H1 (cell line): Measurements from ENCODE around the gene FAM13C. TPM values are rescaled to one million over a fixed set of nuclear protein-coding genes. Genes with fewer than 3 reads are reported as not detected.

Source experiments
- CHD2 ChIP-seq: IDR thresholded peaks from 2 replicates; pipeline ENCODE4 v1.6.1; 2012; ENCODE audit warnings: low read length, improper control_type of control experiment
- EP300 ChIP-seq, 2 experiments: IDR thresholded peaks; 1 replicate in 1 of 2; 2 replicates in 1 of 2; pipeline ENCODE4 v1.6.1; 2011 to 2012; ENCODE audit warnings: low read depth in 2 of 2, low read length in 2 of 2, mild to moderate bottlenecking in 2 of 2, borderline replicate concordance in 1 of 2, inconsistent platforms in 1 of 2, moderate library complexity in 1 of 2
- FOSL1 ChIP-seq: IDR thresholded peaks from 2 replicates; pipeline ENCODE4 v1.6.1; 2011; ENCODE audit warnings: mild to moderate bottlenecking, low read depth, low read length, moderate library complexity; ENCODE audit not compliant: insufficient read depth
- KDM4A ChIP-seq: IDR thresholded peaks from one replicate; pipeline ENCODE4 v1.7.1; 2012; ENCODE audit warnings: low read depth, mild to moderate bottlenecking, moderate library complexity, low read length, inconsistent platforms; ENCODE audit not compliant: severe bottlenecking
- POLR2AphosphoS5 ChIP-seq: IDR thresholded peaks from 2 replicates; pipeline ENCODE4 v1.6.1; 2011; ENCODE audit warnings: low read depth, low read length
- SIN3A ChIP-seq, 2 experiments: IDR thresholded peaks in 1 of 2; conservative IDR thresholded peaks in 1 of 2; 2 replicates each; pipeline ENCODE4 v1.6.1; 2011 to 2012; ENCODE audit warnings: low read length in 2 of 2, improper control_type of control experiment in 1 of 2, low read depth in 1 of 2, mild to moderate bottlenecking in 1 of 2
- SP2 ChIP-seq: IDR thresholded peaks from 2 replicates; pipeline ENCODE4 v1.6.1; 2012; ENCODE audit warnings: mild to moderate bottlenecking, low read length, inconsistent platforms
- YY1 ChIP-seq: IDR thresholded peaks from 2 replicates; pipeline ENCODE4 v1.6.1; 2011; ENCODE audit warnings: low read depth, mild to moderate bottlenecking, low read length
- polyA plus RNA-seq, 7 experiments: library from polyadenylated mRNA; depleted of rRNA in 3 of 7; stranded (reverse) in 5 of 7; unstranded in 2 of 7; fragments of >200 nt in 5 of 7; fragments of 200-250 nt in 2 of 7; gene quantifications; 1 replicate in 5 of 7; 2 replicates in 1 of 7; 4 replicates in 1 of 7; pipeline versions ENCODE4 v1.2.1 to v1.2.3, GENCODE V29; 2011 to 2013; ENCODE audit warnings: missing spikeins in 2 of 7, mixed read lengths in 2 of 7
- total RNA-seq: library from RNA; stranded (reverse); fragmentation: NEBNext Ultra II Directional; extraction: Animal tissue kit (Norgen Biotek cat#: 25700); gene quantifications from 2 replicates; pipeline ENCODE4 v1.2.1, GENCODE V29; 2021
- TF ChIP-seq, protein P1 (sequence below): IDR thresholded peaks from 2 replicates; pipeline ENCODE4 v1.6.1; 2012; ENCODE audit warnings: inconsistent platforms

FAM13C gene
- total and polyA plus RNA-seq, 2 of the 8 experiments (the other 6 are each of a cell fraction or from before 2014, with no cell fraction given): 0.56 to 0.62 TPM

- TF ChIP-seq YY1: no peak
- no peak for TF ChIP-seq CHD2
- no peak for TF ChIP-seq KDM4A
- TF ChIP-seq FOSL1: no peak
- TF ChIP-seq, protein P1, sequence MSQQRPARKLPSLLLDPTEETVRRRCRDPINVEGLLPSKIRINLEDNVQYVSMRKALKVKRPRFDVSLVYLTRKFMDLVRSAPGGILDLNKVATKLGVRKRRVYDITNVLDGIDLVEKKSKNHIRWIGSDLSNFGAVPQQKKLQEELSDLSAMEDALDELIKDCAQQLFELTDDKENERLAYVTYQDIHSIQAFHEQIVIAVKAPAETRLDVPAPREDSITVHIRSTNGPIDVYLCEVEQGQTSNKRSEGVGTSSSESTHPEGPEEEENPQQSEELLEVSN: no peak
- TF ChIP-seq EP300 (IDR thresholded peaks at IDR 0.05; ENCODE audit: borderline replicate concordance in 1 of 2, low read depth in 2 of 2, low read length in 2 of 2): no peak
- no peak for TF ChIP-seq SP2
- TF ChIP-seq SIN3A (conservative IDR thresholded peaks at IDR 0.05 in 1 of 2, IDR thresholded peaks at IDR 0.05 in 1 of 2; ENCODE audit: low read depth in 1 of 2, low read length in 2 of 2): no peak
- TF ChIP-seq POLR2AphosphoS5: no peak
Measured at GRCh38 chr10:59290448-59290847, 71.9 kb downstream of the FAM13C start (continued).
